ENCODE results near the gene CXCL3.

DNA sequence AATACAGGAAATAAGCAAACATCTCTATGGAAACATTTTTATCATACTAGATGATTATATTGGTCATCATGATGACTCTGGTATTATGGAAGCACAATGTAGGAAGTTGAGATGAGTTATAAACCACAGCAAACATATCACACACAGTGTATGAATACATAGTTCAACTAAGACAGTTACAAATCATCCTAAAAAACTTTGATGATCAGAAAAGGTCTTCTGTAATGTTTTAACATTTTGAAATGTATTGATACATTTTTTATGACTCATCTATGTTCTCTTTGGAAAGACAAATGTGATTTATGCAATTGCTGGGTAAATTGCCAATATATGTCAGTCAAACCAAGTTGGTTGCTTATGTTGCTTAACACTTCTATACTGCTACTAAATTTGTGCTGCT is 4.8 kb downstream of the CXCL3 start:
- TF ChIP-seq, protein P1, sequence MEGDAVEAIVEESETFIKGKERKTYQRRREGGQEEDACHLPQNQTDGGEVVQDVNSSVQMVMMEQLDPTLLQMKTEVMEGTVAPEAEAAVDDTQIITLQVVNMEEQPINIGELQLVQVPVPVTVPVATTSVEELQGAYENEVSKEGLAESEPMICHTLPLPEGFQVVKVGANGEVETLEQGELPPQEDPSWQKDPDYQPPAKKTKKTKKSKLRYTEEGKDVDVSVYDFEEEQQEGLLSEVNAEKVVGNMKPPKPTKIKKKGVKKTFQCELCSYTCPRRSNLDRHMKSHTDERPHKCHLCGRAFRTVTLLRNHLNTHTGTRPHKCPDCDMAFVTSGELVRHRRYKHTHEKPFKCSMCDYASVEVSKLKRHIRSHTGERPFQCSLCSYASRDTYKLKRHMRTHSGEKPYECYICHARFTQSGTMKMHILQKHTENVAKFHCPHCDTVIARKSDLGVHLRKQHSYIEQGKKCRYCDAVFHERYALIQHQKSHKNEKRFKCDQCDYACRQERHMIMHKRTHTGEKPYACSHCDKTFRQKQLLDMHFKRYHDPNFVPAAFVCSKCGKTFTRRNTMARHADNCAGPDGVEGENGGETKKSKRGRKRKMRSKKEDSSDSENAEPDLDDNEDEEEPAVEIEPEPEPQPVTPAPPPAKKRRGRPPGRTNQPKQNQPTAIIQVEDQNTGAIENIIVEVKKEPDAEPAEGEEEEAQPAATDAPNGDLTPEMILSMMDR (IDR thresholded peaks at IDR 0.05), result no peak
- TF ChIP-seq, protein P2, sequence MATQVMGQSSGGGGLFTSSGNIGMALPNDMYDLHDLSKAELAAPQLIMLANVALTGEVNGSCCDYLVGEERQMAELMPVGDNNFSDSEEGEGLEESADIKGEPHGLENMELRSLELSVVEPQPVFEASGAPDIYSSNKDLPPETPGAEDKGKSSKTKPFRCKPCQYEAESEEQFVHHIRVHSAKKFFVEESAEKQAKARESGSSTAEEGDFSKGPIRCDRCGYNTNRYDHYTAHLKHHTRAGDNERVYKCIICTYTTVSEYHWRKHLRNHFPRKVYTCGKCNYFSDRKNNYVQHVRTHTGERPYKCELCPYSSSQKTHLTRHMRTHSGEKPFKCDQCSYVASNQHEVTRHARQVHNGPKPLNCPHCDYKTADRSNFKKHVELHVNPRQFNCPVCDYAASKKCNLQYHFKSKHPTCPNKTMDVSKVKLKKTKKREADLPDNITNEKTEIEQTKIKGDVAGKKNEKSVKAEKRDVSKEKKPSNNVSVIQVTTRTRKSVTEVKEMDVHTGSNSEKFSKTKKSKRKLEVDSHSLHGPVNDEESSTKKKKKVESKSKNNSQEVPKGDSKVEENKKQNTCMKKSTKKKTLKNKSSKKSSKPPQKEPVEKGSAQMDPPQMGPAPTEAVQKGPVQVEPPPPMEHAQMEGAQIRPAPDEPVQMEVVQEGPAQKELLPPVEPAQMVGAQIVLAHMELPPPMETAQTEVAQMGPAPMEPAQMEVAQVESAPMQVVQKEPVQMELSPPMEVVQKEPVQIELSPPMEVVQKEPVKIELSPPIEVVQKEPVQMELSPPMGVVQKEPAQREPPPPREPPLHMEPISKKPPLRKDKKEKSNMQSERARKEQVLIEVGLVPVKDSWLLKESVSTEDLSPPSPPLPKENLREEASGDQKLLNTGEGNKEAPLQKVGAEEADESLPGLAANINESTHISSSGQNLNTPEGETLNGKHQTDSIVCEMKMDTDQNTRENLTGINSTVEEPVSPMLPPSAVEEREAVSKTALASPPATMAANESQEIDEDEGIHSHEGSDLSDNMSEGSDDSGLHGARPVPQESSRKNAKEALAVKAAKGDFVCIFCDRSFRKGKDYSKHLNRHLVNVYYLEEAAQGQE (IDR thresholded peaks at IDR 0.05; ENCODE audit: insufficient read depth in 1 of 2, low read depth in 2 of 2, low read length in 1 of 2), result no peak
- TF ChIP-seq POLR2AphosphoS5 (IDR thresholded peaks at IDR 0.05; ENCODE audit: low read depth, low read length), result no peak
- no peak for TF ChIP-seq SIN3A (IDR thresholded peaks at IDR 0.05; ENCODE audit: borderline replicate concordance, insufficient read depth, low read depth, low read length)

Data from Panc1 (cell line).